ENCODE measurements around the gene FBXO40.

Gene FBXO40

GRCh38 chr3:121606106-121606505, 12.9 kb downstream of the FBXO40 start:
- Histone ChIP-seq H2AK5ac (ENCODE audit: low read length, severe bottlenecking) (no peak overlapping the region), H3K79me1 (replicated peaks; ENCODE audit: low read length, poor library complexity, severe bottlenecking) (no peaks in the 10 kb centered on the region), H4K91ac (ENCODE audit: low read length) (no peak overlapping the region), H3K4me3 (ENCODE audit: insufficient read depth in 1 of 2, low read depth in 1 of 2, low read length in 2 of 2) (no peak overlapping the region), H3K4me2 (ENCODE audit: low read length, poor library complexity, severe bottlenecking) (no peak overlapping the region), H2BK5ac (ENCODE audit: low read depth, low read length, poor library complexity, severe bottlenecking) (no peak overlapping the region), H2BK120ac (ENCODE audit: low read depth, low read length) (no peak overlapping the region), H3K36me3 (ENCODE audit: control insufficient read depth in 1 of 2, insufficient read depth in 2 of 2, low read depth in 1 of 2, low read length in 2 of 2) (no peaks in the 10 kb centered on the region), H2AFZ (ENCODE audit: low read depth, low read length) (no peak overlapping the region), H3K9me3 (ENCODE audit: control insufficient read depth, low read length) (no peaks in the 10 kb centered on the region), H2BK15ac (ENCODE audit: low read depth, poor library complexity, severe bottlenecking) (no peak overlapping the region), H3K23ac (ENCODE audit: low read length in 2 of 2) (no peak overlapping the region), H3K14ac (ENCODE audit: low read length in 2 of 2) (no peak overlapping the region), H4K8ac (ENCODE audit: low read length) (no peak overlapping the region), H3K4ac (ENCODE audit: low read depth in 1 of 2, low read length in 2 of 2) (no peak overlapping the region), H3K27me3 (ENCODE audit: control insufficient read depth in 1 of 2, insufficient read depth in 1 of 2, low read length in 2 of 2) (peaks cover 0 to 11% of the 10 kb centered on the region in 2 experiments), H3K18ac (ENCODE audit: low read depth in 1 of 2, low read length in 2 of 2) (no peak overlapping the region), H3K4me1 (ENCODE audit: control insufficient read depth, insufficient read depth, low read depth, low read length) (no peaks in the 10 kb centered on the region), H3K27ac (ENCODE audit: low read length, poor library complexity, severe bottlenecking) (no peak overlapping the region), H2BK12ac (ENCODE audit: low read length in 2 of 2) (no peak overlapping the region), H3K9ac (ENCODE audit: low read length) (no peak overlapping the region)
- DNase-seq: no peak
- 88% methylated on average over 4 of the region's 4 CpGs for WGBS

- Histone ChIP-seq H3K4ac (ENCODE audit: low read depth in 1 of 2, low read length in 2 of 2) (no peak overlapping the region), H3K4me1 (ENCODE audit: control insufficient read depth, insufficient read depth, low read depth, low read length) (no peaks in the 10 kb centered on the region), H4K8ac (ENCODE audit: low read length) (no peak overlapping the region), H4K91ac (ENCODE audit: low read length) (no peak overlapping the region), H2AK5ac (ENCODE audit: low read length, severe bottlenecking) (no peak overlapping the region), H2BK15ac (ENCODE audit: low read depth, poor library complexity, severe bottlenecking) (no peak overlapping the region), H3K79me1 (replicated peaks; ENCODE audit: low read length, poor library complexity, severe bottlenecking) (no peaks in the 10 kb centered on the region), H2BK12ac (ENCODE audit: low read length in 2 of 2) (no peak overlapping the region), H3K14ac (ENCODE audit: low read length in 2 of 2) (no peak overlapping the region), H3K23ac (ENCODE audit: low read length in 2 of 2) (no peak overlapping the region), H3K4me3 (ENCODE audit: insufficient read depth in 1 of 2, low read depth in 1 of 2, low read length in 2 of 2) (no peak overlapping the region), H3K36me3 (ENCODE audit: control insufficient read depth in 1 of 2, insufficient read depth in 2 of 2, low read depth in 1 of 2, low read length in 2 of 2) (no peaks in the 10 kb centered on the region), H2AFZ (ENCODE audit: low read depth, low read length) (no peak overlapping the region), H3K9me3 (ENCODE audit: control insufficient read depth, low read length) (no peaks in the 10 kb centered on the region), H3K9ac (ENCODE audit: low read length) (no peak overlapping the region), H2BK5ac (ENCODE audit: low read depth, low read length, poor library complexity, severe bottlenecking) (no peak overlapping the region), H3K27ac (ENCODE audit: low read length, poor library complexity, severe bottlenecking) (no peak overlapping the region), H2BK120ac (ENCODE audit: low read depth, low read length) (no peak overlapping the region), H3K27me3 (ENCODE audit: control insufficient read depth in 1 of 2, insufficient read depth in 1 of 2, low read length in 2 of 2) (peaks cover 3 to 9% of the 10 kb centered on the region in 2 experiments), H3K18ac (ENCODE audit: low read depth in 1 of 2, low read length in 2 of 2) (no peak overlapping the region), H3K4me2 (ENCODE audit: low read length, poor library complexity, severe bottlenecking) (no peak overlapping the region)
- no peak for DNase-seq
- 93% methylated on average over 2 of the region's 2 CpGs for WGBS
Measured at GRCh38 chr3:121619691-121620090, 26.5 kb downstream of the FBXO40 start.

- Histone ChIP-seq H3K9me3 (ENCODE audit: control insufficient read depth, low read length) (no peaks in the 10 kb centered on the region), H3K4me1 (ENCODE audit: control insufficient read depth, insufficient read depth, low read depth, low read length) (no peaks in the 10 kb centered on the region), H2AK5ac (ENCODE audit: low read length, severe bottlenecking) (no peak overlapping the region), H3K36me3 (ENCODE audit: control insufficient read depth in 1 of 2, insufficient read depth in 2 of 2, low read depth in 1 of 2, low read length in 2 of 2) (no peaks in the 10 kb centered on the region), H3K4me2 (ENCODE audit: low read length, poor library complexity, severe bottlenecking) (no peak overlapping the region), H2BK15ac (ENCODE audit: low read depth, poor library complexity, severe bottlenecking) (no peak overlapping the region), H3K23ac (ENCODE audit: low read length in 2 of 2) (peak overlapping the region in 1 of 2 experiments; percentile 34), H3K14ac (ENCODE audit: low read length in 2 of 2) (peak overlapping the region in 1 of 2 experiments; percentile 2), H3K18ac (ENCODE audit: low read depth in 1 of 2, low read length in 2 of 2) (no peak overlapping the region), H2BK120ac (ENCODE audit: low read depth, low read length) (no peak overlapping the region), H3K9ac (ENCODE audit: low read length) (no peak overlapping the region), H4K8ac (ENCODE audit: low read length) (no peak overlapping the region), H4K91ac (ENCODE audit: low read length) (no peak overlapping the region), H2AFZ (ENCODE audit: low read depth, low read length) (no peak overlapping the region), H3K4ac (ENCODE audit: low read depth in 1 of 2, low read length in 2 of 2) (no peak overlapping the region), H3K27ac (ENCODE audit: low read length, poor library complexity, severe bottlenecking) (no peak overlapping the region), H3K4me3 (ENCODE audit: insufficient read depth in 1 of 2, low read depth in 1 of 2, low read length in 2 of 2) (no peak overlapping the region), H3K27me3 (ENCODE audit: control insufficient read depth in 1 of 2, insufficient read depth in 1 of 2, low read length in 2 of 2) (peaks cover 3 to 6% of the 10 kb centered on the region in 2 experiments), H3K79me1 (replicated peaks; ENCODE audit: low read length, poor library complexity, severe bottlenecking) (no peaks in the 10 kb centered on the region), H2BK5ac (ENCODE audit: low read depth, low read length, poor library complexity, severe bottlenecking) (no peak overlapping the region), H2BK12ac (ENCODE audit: low read length in 2 of 2) (no peak overlapping the region)
- WGBS: 90% methylated on average over 6 of the region's 6 CpGs
- no peak for DNase-seq
Measured at GRCh38 chr3:121621491-121621890, 28.3 kb downstream of the FBXO40 start.

GRCh38 chr3:121624147-121624899, 31.1 kb downstream of the FBXO40 start:
- H3K9me3 ChIP-seq (ENCODE audit: control insufficient read depth, low read length): no peaks in the 10 kb centered on the region
- no peak overlapping the region for H4K91ac ChIP-seq (ENCODE audit: low read length)

More at GRCh38 chr3:121624147-121624899, 31.1 kb downstream of the FBXO40 start:
- H3K4me3 ChIP-seq (ENCODE audit: insufficient read depth in 1 of 2, low read depth in 1 of 2, low read length in 2 of 2): no peak overlapping the region
- no peaks in the 10 kb centered on the region for H3K36me3 ChIP-seq (ENCODE audit: control insufficient read depth in 1 of 2, insufficient read depth in 2 of 2, low read depth in 1 of 2, low read length in 2 of 2)
- H2BK5ac ChIP-seq (ENCODE audit: low read depth, low read length, poor library complexity, severe bottlenecking): no peak overlapping the region
- no peak overlapping the region for H3K4me2 ChIP-seq (ENCODE audit: low read length, poor library complexity, severe bottlenecking)
- no peak overlapping the region for H3K14ac ChIP-seq (ENCODE audit: low read length in 2 of 2)
- H2BK120ac ChIP-seq (ENCODE audit: low read depth, low read length): no peak overlapping the region
- no peak overlapping the region for H2AK5ac ChIP-seq (ENCODE audit: low read length, severe bottlenecking)
- 70% methylated on average over 13 of the region's 14 CpGs for WGBS
- H3K9ac ChIP-seq (ENCODE audit: low read length): no peak overlapping the region
- no peak overlapping the region for H2BK15ac ChIP-seq (ENCODE audit: low read depth, poor library complexity, severe bottlenecking)
- no peak overlapping the region for H3K18ac ChIP-seq (ENCODE audit: low read depth in 1 of 2, low read length in 2 of 2)
- H3K79me1 ChIP-seq (replicated peaks; ENCODE audit: low read length, poor library complexity, severe bottlenecking): no peaks in the 10 kb centered on the region
- no peak for DNase-seq
- no peaks in the 10 kb centered on the region for H3K4me1 ChIP-seq (ENCODE audit: control insufficient read depth, insufficient read depth, low read depth, low read length)
- H3K27me3 ChIP-seq (ENCODE audit: control insufficient read depth in 1 of 2, insufficient read depth in 1 of 2, low read length in 2 of 2): peaks cover 3 to 6% of the 10 kb centered on the region in 2 experiments
- no peak overlapping the region for H3K27ac ChIP-seq (ENCODE audit: low read length, poor library complexity, severe bottlenecking)
- H3K23ac ChIP-seq (ENCODE audit: low read length in 2 of 2): no peak overlapping the region
- H4K8ac ChIP-seq (ENCODE audit: low read length): no peak overlapping the region
- H2BK12ac ChIP-seq (ENCODE audit: low read length in 2 of 2): no peak overlapping the region
- H3K4ac ChIP-seq (ENCODE audit: low read depth in 1 of 2, low read length in 2 of 2): no peak overlapping the region
- no peak overlapping the region for H2AFZ ChIP-seq (ENCODE audit: low read depth, low read length)

All from mesenchymal stem cell (in vitro differentiated cells and primary cell).